HCT116 (cell line): ENCODE results near the gene CADPS. TPM values are rescaled to one million over a fixed set of nuclear protein-coding genes. Genes with fewer than 3 reads are reported as not detected.

ENCODE experiments used
- ATAC-seq: fragments of 200-7000 bp; cut with Tn5 transposase; 2 replicates; pipeline ENCODE4 v1.9.1; 2020; ENCODE audit warnings: mild to moderate bottlenecking, moderate library complexity
- BruUV-seq: library from RNA; stranded (reverse); fragments of 400-500 nt; replicated peaks from 2 replicates; lab custom pipeline; 2021; lab: Mats Ljungman, UMichigan
- CTCF ChIA-PET: fragments of 300-600 bp; sonication (Branson Sonifier 250); formaldehyde crosslinking; loops from one replicate; lab custom pipeline; 2021; ENCODE audit warnings: antibody characterized with exemption; lab: Charles Lee
- POLR2A ChIA-PET: fragments of 300-600, 350-600 bp; sonication (Branson Sonifier 250); formaldehyde crosslinking; loops from one replicate; lab custom pipeline; 2021; ENCODE audit warnings: antibody characterized with exemption; lab: Charles Lee
- RAD21 ChIA-PET, 2 experiments: fragments of 300-600 bp; sonication (Branson Sonifier 250); formaldehyde crosslinking; loops; one replicate each; lab custom pipeline; 2023; ENCODE audit warnings: low total read pairs in 2 of 2; ENCODE audit not compliant: uncharacterized antibody in 2 of 2, unreplicated experiment in 2 of 2, low non-redundant PET in 1 of 2; lab: Charles Lee
- DNase-seq: peaks from one replicate; pipeline ENCODE4 v3.0.0-alpha.2; 2010; ENCODE audit warnings: low read depth, low spot score
- H2AFZ ChIP-seq: fragments of 200-600 bp; shearing (Covaris generic), sonication (generic); 2 replicates; pipeline ENCODE4 v1.6.1; 2017; ENCODE audit warnings: low read depth, mixed run types, mixed read lengths, antibody characterized with exemption, low read length; ENCODE audit not compliant: poor library complexity, severe bottlenecking
- H3K27ac ChIP-seq: 2 replicates; pipeline ENCODE4 v1.5.1; 2012; ENCODE audit warnings: low read depth, low read length
- H3K27me3 ChIP-seq: fragments of 200-600 bp; sonication (generic); 2 replicates; pipeline ENCODE4 v1.6.1; 2016; ENCODE audit warnings: mixed run types, low read length, mixed read lengths; ENCODE audit not compliant: insufficient read depth
- H3K36me3 ChIP-seq, 2 experiments: fragments of 200-500 bp in 1 of 2; fragments of 200-600 bp in 1 of 2; sonication (Bioruptor generic) in 1 of 2; sonication (generic) in 1 of 2; 2 replicates each; pipeline versions ENCODE4 v1.5.1 to v1.6.1; 2014 to 2016; ENCODE audit warnings: low read length in 2 of 2, inconsistent platforms in 1 of 2, mixed read lengths in 1 of 2, mixed run types in 1 of 2; ENCODE audit not compliant: insufficient read depth in 2 of 2, control insufficient read depth in 1 of 2
- H3K4me1 ChIP-seq, 2 experiments: fragments of 200-600 bp in 1 of 2; sonication (generic) in 1 of 2; 2 replicates each; pipeline versions ENCODE4 v1.5.1 to v1.6.1; 2012 to 2017; ENCODE audit warnings: low read length in 2 of 2, inconsistent platforms in 1 of 2, mild to moderate bottlenecking in 1 of 2, mixed read lengths in 1 of 2, mixed run types in 1 of 2, moderate library complexity in 1 of 2; ENCODE audit not compliant: insufficient read depth in 2 of 2, control insufficient read depth in 1 of 2
- H3K4me2 ChIP-seq: fragments of 200-600 bp; sonication (generic); 2 replicates; pipeline ENCODE4 v1.6.1; 2017; ENCODE audit warnings: mixed run types, low read length, mixed read lengths
- H3K4me3 ChIP-seq, 2 experiments: fragments of 200-600 bp in 1 of 2; sonication (generic) in 1 of 2; replicated peaks in 1 of 2; 2 replicates each; pipeline ENCODE4 v1.5.1; 2011 to 2016; ENCODE audit warnings: low read length in 2 of 2, control low read depth in 1 of 2, low read depth in 1 of 2, mild to moderate bottlenecking in 1 of 2, mixed read lengths in 1 of 2, mixed run types in 1 of 2
- H3K79me2 ChIP-seq: fragments of 200-600 bp; sonication (generic); 2 replicates; pipeline ENCODE4 v1.6.1; 2017; ENCODE audit warnings: mild to moderate bottlenecking, mixed run types, low read length, moderate library complexity, mixed read lengths; ENCODE audit not compliant: insufficient read depth
- H3K9ac ChIP-seq: fragments of 200-600 bp; sonication (generic); 2 replicates; pipeline ENCODE4 v1.6.1; 2016; ENCODE audit warnings: low read length, mixed read lengths
- H3K9me2 ChIP-seq: fragments of 200-600 bp; sonication (generic), shearing (Covaris generic); 2 replicates; pipeline ENCODE4 v1.6.1; 2017; ENCODE audit warnings: mixed run types, mild to moderate bottlenecking, moderate library complexity; ENCODE audit not compliant: insufficient read depth
- H3K9me3 ChIP-seq, 2 experiments: fragments of 200-500 bp in 1 of 2; fragments of 200-600 bp in 1 of 2; sonication (Bioruptor generic) in 1 of 2; sonication (generic) in 1 of 2; 2 replicates each; pipeline ENCODE4 v1.6.1; 2014 to 2017; ENCODE audit warnings: low read length in 2 of 2, mixed read lengths in 2 of 2, inconsistent platforms in 1 of 2, low read depth in 1 of 2, mild to moderate bottlenecking in 1 of 2, mixed run types in 1 of 2, moderate library complexity in 1 of 2; ENCODE audit not compliant: control insufficient read depth in 1 of 2, insufficient read depth in 1 of 2
- H4K20me1 ChIP-seq: fragments of 200-600 bp; sonication (generic), shearing (Covaris generic); 2 replicates; pipeline ENCODE4 v1.6.1; 2017; ENCODE audit warnings: mixed run types, mild to moderate bottlenecking, moderate library complexity; ENCODE audit not compliant: insufficient read depth
- ATF3 ChIP-seq: IDR thresholded peaks from 2 replicates; pipeline ENCODE4 v1.6.1; 2012
- CTCF ChIP-seq, 3 experiments: fragments of 200-600 bp in 1 of 3; sonication (generic) in 1 of 3; IDR thresholded peaks in 2 of 3; conservative IDR thresholded peaks in 1 of 3; 2 replicates each; pipeline ENCODE4 v1.5.1; 2012 to 2017; ENCODE audit warnings: low read depth in 2 of 3, low read length in 2 of 3, antibody characterized with exemption in 1 of 3, borderline replicate concordance in 1 of 3, control low read depth in 1 of 3, mild to moderate bottlenecking in 1 of 3, mixed read lengths in 1 of 3, mixed run types in 1 of 3, moderate library complexity in 1 of 3; ENCODE audit not compliant: insufficient read depth in 1 of 3
- EGR1 ChIP-seq: IDR thresholded peaks from 2 replicates; pipeline ENCODE4 v1.6.1; 2012; ENCODE audit warnings: low read depth
- ELF1 ChIP-seq: IDR thresholded peaks from 2 replicates; pipeline ENCODE4 v1.6.1; 2012; ENCODE audit warnings: low read depth, borderline replicate concordance
- EZH2phosphoT487 ChIP-seq: fragments of 200-600 bp; IDR thresholded peaks from 2 replicates; pipeline ENCODE4 v1.6.1; 2018; ENCODE audit warnings: antibody characterized with exemption, borderline replicate concordance
- FOSL1 ChIP-seq: IDR thresholded peaks from 2 replicates; pipeline ENCODE4 v1.6.1; 2012; ENCODE audit warnings: low read depth
- MAX ChIP-seq: IDR thresholded peaks from 2 replicates; pipeline ENCODE4 v1.6.1; 2012
- POLR2AphosphoS5 ChIP-seq: IDR thresholded peaks from 2 replicates; pipeline ENCODE4 v1.6.1; 2011; ENCODE audit warnings: mild to moderate bottlenecking, low read depth, low read length, moderate library complexity
- RAD21 ChIP-seq: IDR thresholded peaks from 2 replicates; pipeline ENCODE4 v1.6.1; 2012; ENCODE audit warnings: low read depth, mild to moderate bottlenecking
- REST ChIP-seq: IDR thresholded peaks from 2 replicates; pipeline ENCODE4 v1.6.1; 2012; ENCODE audit warnings: low read depth
- SIN3A ChIP-seq: IDR thresholded peaks from 2 replicates; pipeline ENCODE4 v1.6.1; 2012; ENCODE audit warnings: low read depth
- SP1 ChIP-seq: IDR thresholded peaks from 2 replicates; pipeline ENCODE4 v1.6.1; 2012; ENCODE audit warnings: low read depth
- SRF ChIP-seq: IDR thresholded peaks from 2 replicates; pipeline ENCODE4 v1.6.1; 2012; ENCODE audit warnings: low read depth
- TCF7L2 ChIP-seq: IDR thresholded peaks from 2 replicates; pipeline ENCODE4 v1.7.0; 2011; ENCODE audit warnings: borderline replicate concordance, inconsistent platforms; ENCODE audit not compliant: insufficient read depth, insufficient read length; ENCODE audit errors: extremely low read depth
- YY1 ChIP-seq: IDR thresholded peaks from 2 replicates; pipeline ENCODE4 v1.6.1; 2011; ENCODE audit warnings: low read length, low read depth, moderate library complexity, mild to moderate bottlenecking; ENCODE audit not compliant: insufficient replicate concordance; ENCODE audit errors: extremely low read depth
- ZBTB33 ChIP-seq: IDR thresholded peaks from 2 replicates; pipeline ENCODE4 v1.6.1; 2011; ENCODE audit warnings: mild to moderate bottlenecking, low read length, moderate library complexity; ENCODE audit not compliant: insufficient replicate concordance; ENCODE audit errors: extremely low read depth
- ZFX ChIP-seq: fragments of 450-650 bp; IDR thresholded peaks from 2 replicates; pipeline ENCODE4 v1.6.1; 2017
- ZNF274 ChIP-seq: fragments of 200-500 bp; sonication (Bioruptor generic); IDR thresholded peaks from 2 replicates; pipeline ENCODE4 v1.6.1; 2014; ENCODE audit warnings: mild to moderate bottlenecking, low read depth, low read length, inconsistent platforms
- intact Hi-C: fragments of 100-400 bp; cut with micrococcal nuclease; formaldehyde crosslinking; loops from 2 replicates; pipeline ENCODE4 v1.10.0; 2022
- total RNA-seq: library from RNA; stranded (reverse); gene quantifications from one replicate; pipeline ENCODE4 v1.2.1, GENCODE V29; 2021; ENCODE audit not compliant: unreplicated experiment

CADPS gene
- total RNA-seq, 1 experiment from 2014 or later = not detected

GRCh38 chr3:62920466-62920784 is 45.2 kb upstream of the CADPS start:
- Histone ChIP-seq H3K4me1 (no peaks in the 10 kb centered on the region), H3K4me2 (no peak overlapping the region), H3K9ac (no peak overlapping the region), H3K27me3 (no peaks in the 10 kb centered on the region; the same call in 1 of the 2 replicates), H2AFZ (no peak overlapping the region), H3K27ac (no peak overlapping the region), H3K9me2 (no peaks in the 10 kb centered on the region), H3K79me2 (no peaks in the 10 kb centered on the region), H3K9me3 (no peaks in the 10 kb centered on the region), H4K20me1 (no peaks in the 10 kb centered on the region), H3K36me3 (no peaks in the 10 kb centered on the region), H3K4me3 (no peak overlapping the region)
- POLR2A ChIA-PET = no interaction called here
- TF ChIP-seq RAD21 = no peak
- TF ChIP-seq ZNF274 = no peak
- TF ChIP-seq ZBTB33 = no peak
- no peak for TF ChIP-seq POLR2AphosphoS5
- no peak for TF ChIP-seq SP1
- TF ChIP-seq REST = no peak
- TF ChIP-seq SRF = no peak
- no peak for TF ChIP-seq ATF3
- no peak for TF ChIP-seq ELF1
- no peak for TF ChIP-seq FOSL1
- TF ChIP-seq TCF7L2 = no peak
- no peak for TF ChIP-seq CTCF (IDR thresholded peaks at IDR 0.05 in 2 of 3, conservative IDR thresholded peaks at IDR 0.05 in 1 of 3; ENCODE audit: borderline replicate concordance in 1 of 3, insufficient read depth in 1 of 3, low read depth in 2 of 3, low read length in 2 of 3)
- no peak for TF ChIP-seq EZH2phosphoT487
- no peak for TF ChIP-seq SIN3A
- no peak for TF ChIP-seq ZFX
- TF ChIP-seq YY1 = no peak
- TF ChIP-seq EGR1 = no peak
- TF ChIP-seq MAX = no peak
- DNase-seq = no peak
- CTCF ChIA-PET = no interaction called here
- intact Hi-C loops = no loop called here
- no TSS peak for BruUV-seq
- no peak for ATAC-seq
- RAD21 ChIA-PET = no interaction called here
